A673 (cell line): ENCODE data around the gene PYROXD2. TPM values are rescaled to one million over a fixed set of nuclear protein-coding genes. Genes with fewer than 3 reads are reported as not detected.

ENCODE experiments used
- BruUV-seq: library from RNA; stranded (reverse); fragments of 400-500 nt; replicated peaks from 2 replicates; lab custom pipeline; 2021; lab: Mats Ljungman, UMichigan
- CTCF ChIA-PET: fragments of 300-600 bp; sonication (Branson Sonifier 250); formaldehyde crosslinking; loops from one replicate; lab custom pipeline; 2022; ENCODE audit warnings: antibody characterized with exemption; lab: Charles Lee
- POLR2A ChIA-PET: fragments of 300-600 bp; sonication (Branson Sonifier 250); formaldehyde crosslinking; loops from one replicate; lab custom pipeline; 2022; ENCODE audit warnings: antibody characterized with exemption; ENCODE audit not compliant: low non-redundant PET; lab: Charles Lee
- DNase-seq: peaks from one replicate; pipeline ENCODE4 v3.0.0-alpha.2; 2015; ENCODE audit warnings: low spot score
- H3K27ac ChIP-seq: fragments of 200-600 bp; sonication (generic); 2 replicates; pipeline ENCODE4 v1.5.1; 2016; ENCODE audit warnings: mixed run types, low read depth, mild to moderate bottlenecking, mixed read lengths, antibody characterized with exemption, low read length; ENCODE audit not compliant: poor library complexity, severe bottlenecking
- H3K27me3 ChIP-seq: fragments of 200-600 bp; sonication (generic); replicated peaks from 2 replicates; pipeline ENCODE4 v1.6.1; 2017; ENCODE audit warnings: mixed run types, low read depth, mild to moderate bottlenecking, mixed read lengths, antibody characterized with exemption, low read length; ENCODE audit not compliant: insufficient read depth, poor library complexity
- H3K36me3 ChIP-seq: fragments of 200-600 bp; sonication (generic); 2 replicates; pipeline ENCODE4 v1.6.1; 2016; ENCODE audit warnings: mixed run types, mild to moderate bottlenecking, mixed read lengths, antibody characterized with exemption, low read length; ENCODE audit not compliant: insufficient read depth, poor library complexity, severe bottlenecking
- H3K4me1 ChIP-seq: fragments of 200-600 bp; sonication (generic); 2 replicates; pipeline ENCODE4 v1.6.1; 2017; ENCODE audit warnings: mixed run types, mild to moderate bottlenecking, mixed read lengths, antibody characterized with exemption, low read length; ENCODE audit not compliant: insufficient read depth, poor library complexity, severe bottlenecking
- H3K4me3 ChIP-seq: fragments of 200-600 bp; sonication (generic); 2 replicates; pipeline ENCODE4 v1.5.1; 2016; ENCODE audit warnings: low read depth, mixed run types, mild to moderate bottlenecking, mixed read lengths, low read length; ENCODE audit not compliant: poor library complexity, severe bottlenecking
- H3K9me3 ChIP-seq: fragments of 200-600 bp; sonication (generic); 2 replicates; pipeline ENCODE4 v1.6.1; 2016; ENCODE audit warnings: mixed run types, low read depth, mild to moderate bottlenecking, mixed read lengths, antibody characterized with exemption, low read length; ENCODE audit not compliant: poor library complexity, severe bottlenecking
- EZH2 ChIP-seq: fragments of 200-600 bp; sonication (generic); IDR thresholded peaks from 2 replicates; pipeline ENCODE4 v1.6.1; 2017; ENCODE audit warnings: borderline replicate concordance, low read depth, mild to moderate bottlenecking, mixed read lengths, antibody characterized with exemption, low read length; ENCODE audit not compliant: poor library complexity, severe bottlenecking
- intact Hi-C: fragments of 100-400 bp; cut with micrococcal nuclease; formaldehyde crosslinking; loops from one replicate; pipeline ENCODE4 v1.10.0; 2022; ENCODE audit not compliant: unreplicated experiment
- total RNA-seq: library from RNA; stranded (reverse); gene quantifications from 2 replicates; pipeline ENCODE4 v1.2.3, GENCODE V29; 2021
- TF ChIP-seq, protein P1 (sequence below): fragments of 300-800, 200-600 bp; sonication (generic); conservative IDR thresholded peaks from 2 replicates; pipeline ENCODE4 v1.5.1; 2017; ENCODE audit warnings: low read depth, mild to moderate bottlenecking, antibody characterized with exemption, low read length, moderate library complexity, mixed read lengths

Gene PYROXD2
- total RNA-seq, 1 experiment from 2014 or later: 4.0 TPM

DNA sequence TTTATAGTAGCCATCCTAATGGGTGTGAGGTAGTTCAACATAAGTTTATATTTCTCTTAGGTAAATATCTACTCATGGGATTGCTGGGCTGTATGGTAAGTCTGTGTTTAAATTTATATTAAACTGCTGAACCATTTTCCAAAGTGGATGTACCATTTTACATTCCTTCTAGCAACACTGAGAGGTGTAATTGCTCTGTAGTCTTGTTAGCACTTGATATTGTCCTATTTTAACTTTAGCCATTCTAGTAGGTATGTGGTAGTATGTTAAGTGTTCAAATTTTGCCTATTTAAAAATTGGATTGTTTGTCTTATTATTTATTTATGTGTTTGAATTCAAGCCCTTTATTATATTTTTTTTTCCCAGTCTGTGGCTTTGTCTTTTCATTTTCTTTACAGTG, 34.3 kb upstream of the PYROXD2 start:
- Histone ChIP-seq H3K4me3 (no peak overlapping the region), H3K27ac (no peak overlapping the region), H3K4me1 (no peaks in the 10 kb centered on the region), H3K9me3 (no peaks in the 10 kb centered on the region), H3K27me3 (peaks cover 21% of the 10 kb centered on the region), H3K36me3 (peaks cover 7% of the 10 kb centered on the region)
- intact Hi-C loops: no loop called here
- no TSS peak for BruUV-seq
- DNase-seq: no peak
- ChIA-PET POLR2A (no interaction called here), CTCF (no interaction called here)
- TF ChIP-seq, protein P1, sequence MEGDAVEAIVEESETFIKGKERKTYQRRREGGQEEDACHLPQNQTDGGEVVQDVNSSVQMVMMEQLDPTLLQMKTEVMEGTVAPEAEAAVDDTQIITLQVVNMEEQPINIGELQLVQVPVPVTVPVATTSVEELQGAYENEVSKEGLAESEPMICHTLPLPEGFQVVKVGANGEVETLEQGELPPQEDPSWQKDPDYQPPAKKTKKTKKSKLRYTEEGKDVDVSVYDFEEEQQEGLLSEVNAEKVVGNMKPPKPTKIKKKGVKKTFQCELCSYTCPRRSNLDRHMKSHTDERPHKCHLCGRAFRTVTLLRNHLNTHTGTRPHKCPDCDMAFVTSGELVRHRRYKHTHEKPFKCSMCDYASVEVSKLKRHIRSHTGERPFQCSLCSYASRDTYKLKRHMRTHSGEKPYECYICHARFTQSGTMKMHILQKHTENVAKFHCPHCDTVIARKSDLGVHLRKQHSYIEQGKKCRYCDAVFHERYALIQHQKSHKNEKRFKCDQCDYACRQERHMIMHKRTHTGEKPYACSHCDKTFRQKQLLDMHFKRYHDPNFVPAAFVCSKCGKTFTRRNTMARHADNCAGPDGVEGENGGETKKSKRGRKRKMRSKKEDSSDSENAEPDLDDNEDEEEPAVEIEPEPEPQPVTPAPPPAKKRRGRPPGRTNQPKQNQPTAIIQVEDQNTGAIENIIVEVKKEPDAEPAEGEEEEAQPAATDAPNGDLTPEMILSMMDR: no peak
- no peak for TF ChIP-seq EZH2

DNA sequence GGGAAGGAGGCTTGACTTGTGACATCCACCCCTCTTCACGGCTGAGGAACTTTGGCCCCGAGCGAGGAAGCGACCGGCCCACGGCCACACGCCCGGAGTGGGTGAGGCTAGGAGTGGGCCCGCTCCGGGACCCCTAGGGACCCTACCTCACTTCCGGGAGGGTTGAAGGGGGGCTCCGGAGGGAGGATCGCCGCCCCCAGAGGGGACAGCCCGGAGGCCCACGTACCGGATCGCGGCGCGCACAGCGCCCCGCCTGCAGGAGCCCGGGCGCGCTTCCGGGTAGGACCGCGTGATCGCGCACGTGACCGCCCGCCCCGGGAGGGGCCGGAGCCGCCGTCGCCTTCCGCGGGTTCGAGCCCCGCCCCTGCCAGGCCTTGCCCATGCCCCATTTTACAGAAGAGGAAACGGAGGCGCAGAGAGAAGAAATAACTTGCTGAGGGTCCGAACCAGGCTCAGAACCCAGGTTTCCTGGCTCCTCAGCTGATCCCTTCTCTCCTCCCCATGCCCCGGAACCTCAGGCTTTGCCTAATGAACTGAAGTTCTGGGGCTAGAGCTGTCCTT, 31.8 kb upstream of the PYROXD2 start, which contains the start of gene HPS1:
Gene HPS1 (minus strand): TSS at position 275 of the 561 bp plus-strand sequence. CDS start 3,695 bp downstream, outside the sequence.
- intact Hi-C loops: no loop called here
- POLR2A ChIA-PET: no interaction called here

DNA sequence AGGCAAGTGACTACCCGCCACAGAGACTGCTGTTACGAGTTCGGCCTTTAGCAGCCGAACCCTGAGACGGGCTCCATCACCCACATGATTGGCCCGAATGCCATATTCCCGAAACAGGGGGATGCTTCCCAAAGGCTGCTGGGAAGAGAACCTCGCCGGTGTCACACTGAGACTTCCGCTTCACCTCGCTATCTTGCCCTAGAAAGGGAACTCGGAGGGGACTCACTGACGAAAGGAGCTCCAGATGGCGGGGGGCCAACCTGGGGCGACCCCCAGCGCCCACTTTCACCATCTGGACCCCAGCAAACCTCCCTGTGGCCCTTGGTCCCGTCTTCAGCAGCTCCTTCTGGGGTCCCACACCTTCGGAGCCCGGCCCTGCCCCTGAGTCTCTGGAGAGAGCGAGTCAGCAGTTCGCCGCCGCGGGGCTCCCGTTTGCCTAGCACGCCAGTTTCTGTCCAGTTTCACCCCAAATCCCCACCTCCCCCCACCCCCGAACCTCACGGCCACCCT, 31.2 kb upstream of the PYROXD2 start:
- ChIA-PET POLR2A (no interaction called here), CTCF (no interaction called here)
- Histone ChIP-seq H3K9me3 (no peaks in the 10 kb centered on the region), H3K36me3 (peaks cover 8% of the 10 kb centered on the region), H3K4me3 (peak overlapping the region; percentile 87), H3K27ac (peak overlapping the region; percentile 88), H3K27me3 (peaks cover 5% of the 10 kb centered on the region), H3K4me1 (no peaks in the 10 kb centered on the region)
- peak; percentile 40 for DNase-seq
- intact Hi-C loops: no loop called here
- TSS peak; percentile 63 for BruUV-seq
- TF ChIP-seq, protein P1: no peak
- no peak for TF ChIP-seq EZH2

More for the DNA sequence above, 31.8 kb upstream of the PYROXD2 start, which contains the start of gene HPS1:
- Histone ChIP-seq H3K27me3 (peaks cover 11% of the 10 kb centered on the region), H3K9me3 (no peaks in the 10 kb centered on the region), H3K4me3 (peak within 1 kb of the TSS; percentile 87), H3K4me1 (no peaks in the 10 kb centered on the region), H3K27ac (peak within 1 kb of the TSS; percentile 88), H3K36me3 (peaks cover 8% of the 10 kb centered on the region)
- DNase-seq: peak; percentile 85
- CTCF ChIA-PET: no interaction called here
- TF ChIP-seq, protein P1: no peak
- TF ChIP-seq EZH2: no peak
- BruUV-seq: no TSS peak
